GM18861 (cell line): ENCODE data around the gene BNIP2.
"Not testable (repeated sequence)": the region's sequence is repeated elsewhere in the genome, so short reads cannot be mapped to it uniquely, and the experiment has no call there.

ENCODE experiments used
- ATAC-seq: cut with Tn5 transposase; IDR thresholded peaks from one replicate; pipeline ENCODE4 v1.9.1; 2021; ENCODE audit not compliant: unreplicated experiment

The BNIP2 gene, protein sequence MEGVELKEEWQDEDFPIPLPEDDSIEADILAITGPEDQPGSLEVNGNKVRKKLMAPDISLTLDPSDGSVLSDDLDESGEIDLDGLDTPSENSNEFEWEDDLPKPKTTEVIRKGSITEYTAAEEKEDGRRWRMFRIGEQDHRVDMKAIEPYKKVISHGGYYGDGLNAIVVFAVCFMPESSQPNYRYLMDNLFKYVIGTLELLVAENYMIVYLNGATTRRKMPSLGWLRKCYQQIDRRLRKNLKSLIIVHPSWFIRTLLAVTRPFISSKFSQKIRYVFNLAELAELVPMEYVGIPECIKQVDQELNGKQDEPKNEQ

GRCh38 chr15:59688782-59689625 lies at the start of gene BNIP2:
Gene BNIP2 (minus strand): TSS chr15:59689320. CDS start chr15:59682457, 6,863 bp downstream.
- ATAC-seq = peak; percentile 50

GRCh38 chr15:59738676-59739075 lies 49.6 kb upstream of the BNIP2 start:
- no peak for ATAC-seq

DNA sequence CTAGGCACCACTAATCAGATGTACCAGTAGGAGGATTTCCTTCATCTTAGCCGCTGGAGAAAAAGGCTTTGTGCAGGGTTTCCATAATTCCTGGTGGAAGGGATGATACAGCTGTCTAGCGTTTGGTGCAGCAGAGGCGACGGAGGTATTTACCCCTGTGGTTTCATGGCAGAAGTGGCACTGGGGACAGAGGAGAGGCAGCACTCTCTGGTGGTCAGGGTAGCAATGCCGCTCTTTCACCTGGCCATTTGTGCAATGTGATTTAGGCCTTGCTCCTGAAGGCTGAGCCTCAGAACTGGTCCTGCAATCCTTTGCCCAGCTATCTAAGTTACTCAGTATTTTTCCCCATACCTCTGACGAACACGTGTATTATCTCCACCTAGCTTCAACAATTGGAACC lies 47.1 kb upstream of the BNIP2 start:
- no peak for ATAC-seq

DNA sequence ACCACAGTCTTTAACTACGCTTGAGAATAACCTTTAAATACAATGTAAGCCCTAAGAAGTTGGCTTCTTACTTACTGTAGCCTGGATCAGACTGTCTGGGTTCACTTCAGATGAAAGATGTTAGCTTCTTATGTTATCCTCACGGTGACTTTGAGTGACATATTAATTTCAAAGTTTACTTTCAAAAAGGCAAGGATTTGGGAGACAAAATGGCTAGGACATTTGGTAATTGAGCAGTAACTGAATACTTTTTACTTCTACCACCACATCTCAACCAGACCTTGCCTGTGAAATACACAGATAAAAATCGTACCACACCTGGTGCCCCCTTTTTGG lies 36.0 kb upstream of the BNIP2 start:
- no peak for ATAC-seq

DNA sequence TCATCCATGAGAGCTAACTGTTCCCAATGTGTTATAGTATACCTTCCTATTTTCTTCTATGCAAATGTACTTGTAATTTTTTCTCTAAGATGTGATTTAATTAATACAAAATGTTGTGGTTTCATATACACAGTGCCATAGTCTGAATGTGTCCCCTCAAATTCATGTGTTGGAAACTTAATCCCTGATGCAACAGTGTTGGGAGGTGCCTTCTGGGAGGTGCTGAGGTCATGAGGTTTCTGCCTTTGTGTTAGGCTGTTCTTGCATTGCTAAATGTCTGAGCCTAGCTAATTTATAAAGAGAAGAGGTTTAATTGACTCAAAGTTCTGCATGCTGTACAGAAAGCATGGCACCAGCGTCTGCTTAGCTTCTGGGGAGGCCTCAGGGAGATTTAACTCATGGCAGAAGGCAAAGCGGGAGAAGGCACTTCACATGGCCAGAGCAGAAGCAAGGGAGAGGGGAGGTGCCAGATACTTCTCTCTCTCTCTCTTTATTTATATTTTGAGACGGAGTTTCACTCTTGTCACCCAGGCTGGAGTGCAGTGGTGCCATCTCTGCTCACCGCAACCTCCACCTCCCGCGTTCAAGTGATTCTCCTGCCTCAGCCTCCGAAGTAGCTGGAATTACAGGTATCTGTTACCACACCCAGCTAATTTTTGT lies 34.7 kb upstream of the BNIP2 start:
- ATAC-seq = no peak

DNA sequence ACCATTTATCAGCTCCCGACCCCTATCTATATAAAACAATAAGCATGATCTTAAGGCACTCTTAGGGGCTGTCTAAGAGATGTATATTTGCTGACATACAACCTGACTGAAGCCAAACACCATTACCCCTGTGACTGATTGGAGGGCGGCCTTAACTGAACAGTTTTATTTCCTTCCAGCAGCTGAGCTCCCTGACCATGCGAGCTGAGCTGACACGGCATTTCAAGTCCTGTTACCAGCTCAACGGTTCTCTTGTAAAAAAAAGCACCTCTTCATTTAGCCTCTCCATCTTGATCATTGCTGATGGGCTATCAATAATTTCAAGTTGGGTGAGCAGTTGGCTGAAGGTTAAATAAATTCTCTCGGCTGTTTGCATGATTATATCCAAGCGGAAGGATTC lies 33.4 kb upstream of the BNIP2 start:
- no peak for ATAC-seq

DNA sequence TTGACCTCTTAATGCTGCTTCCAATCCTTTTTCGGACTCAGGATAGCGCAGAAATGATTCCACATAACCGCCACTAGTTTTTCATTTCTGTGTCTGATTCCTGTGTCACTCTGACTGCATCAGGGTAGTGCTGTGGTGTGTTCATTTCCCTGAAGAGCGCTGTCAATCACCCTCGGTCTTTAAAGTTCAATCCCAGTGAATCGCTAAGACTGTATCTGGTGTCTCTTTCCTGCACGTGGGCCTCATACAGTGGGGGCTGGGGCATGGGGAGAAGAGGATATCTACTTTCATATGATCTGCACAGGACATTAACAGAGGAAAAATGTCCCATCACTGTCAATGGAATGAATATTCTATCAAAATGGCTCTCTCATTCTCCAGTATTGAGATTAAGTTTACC lies 32.9 kb upstream of the BNIP2 start:
- ATAC-seq = no peak

DNA sequence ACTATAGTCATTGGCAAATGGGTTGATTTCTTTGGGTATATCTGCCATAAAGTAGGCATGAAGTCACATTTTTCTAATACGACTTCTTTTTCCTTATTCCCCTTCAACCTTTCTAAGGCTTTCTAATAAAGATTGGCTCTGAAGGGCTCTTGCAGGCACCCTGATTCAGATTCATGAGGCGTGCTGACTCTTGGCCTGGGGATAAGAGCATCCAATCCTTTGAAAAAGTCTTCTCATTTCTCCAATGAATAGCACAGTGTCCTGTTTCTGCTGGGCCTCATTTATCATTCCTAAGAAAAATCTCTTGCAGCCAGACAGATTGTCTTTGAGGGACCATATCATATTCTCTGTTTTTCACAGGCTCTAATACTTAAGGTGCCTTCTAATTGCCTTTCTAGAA lies 32.3 kb upstream of the BNIP2 start:
- ATAC-seq = no peak

DNA sequence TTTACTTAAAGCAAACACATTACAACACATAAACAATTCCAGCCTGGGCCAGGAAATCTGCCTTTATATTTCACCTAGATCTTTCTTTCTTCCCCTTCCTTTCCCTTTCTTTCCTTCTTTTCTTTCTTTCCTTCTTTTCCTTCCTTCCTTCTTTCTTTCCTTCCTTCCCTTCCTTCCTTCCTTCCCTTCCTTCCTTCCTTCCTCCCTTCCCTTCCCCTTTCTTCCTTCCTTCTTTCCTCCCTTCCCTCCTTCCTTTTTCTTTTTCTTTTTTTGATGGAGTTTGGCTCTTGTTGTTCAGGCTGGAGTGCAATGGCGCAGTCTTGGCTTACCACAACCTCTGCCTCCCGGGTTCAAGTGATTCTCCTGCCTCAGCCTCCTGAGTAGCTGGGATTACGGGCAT lies 24.1 kb upstream of the BNIP2 start:
- no peak for ATAC-seq

DNA sequence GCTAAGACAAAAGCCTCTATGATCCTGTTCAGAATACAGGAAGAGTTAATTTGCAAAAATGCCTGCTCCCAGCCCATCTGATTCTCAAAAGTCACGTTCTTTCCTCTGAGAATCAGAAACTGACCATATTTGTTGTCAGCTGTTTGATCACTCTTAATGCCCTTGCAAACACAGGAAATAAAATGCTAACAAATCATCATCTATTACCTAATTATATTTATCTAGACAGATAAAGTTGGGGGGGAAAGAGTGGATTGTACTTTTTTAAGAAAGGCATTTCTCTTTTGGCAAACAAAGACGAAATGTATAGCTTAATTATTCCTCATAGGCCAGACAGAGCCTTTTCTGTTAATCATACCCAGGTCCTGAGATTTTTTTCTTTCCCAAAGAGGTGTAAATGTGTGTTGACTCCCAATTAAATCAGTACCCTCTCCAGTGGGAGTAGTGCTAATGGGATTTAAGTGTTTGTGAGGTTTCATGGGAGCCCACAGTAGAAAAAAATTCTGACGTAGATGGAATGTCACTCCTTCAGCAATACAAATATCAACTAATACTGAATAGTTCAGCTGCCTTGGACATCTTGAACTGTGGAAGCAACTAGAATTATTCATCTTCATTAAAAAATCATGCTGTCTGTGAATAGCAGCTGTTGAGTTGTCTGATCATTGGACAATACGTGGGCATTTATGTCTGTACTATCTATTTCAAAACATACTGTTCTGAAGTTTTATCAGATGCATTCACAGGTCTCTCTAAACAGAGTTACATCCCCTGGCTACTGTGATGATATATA lies 22.5 kb upstream of the BNIP2 start:
- ATAC-seq = no peak

GRCh38 chr15:59707619-59708018 lies 18.5 kb upstream of the BNIP2 start:
- no peak for ATAC-seq

GRCh38 chr15:59703979-59704796 lies 15.1 kb upstream of the BNIP2 start:
- ATAC-seq = no peak

GRCh38 chr15:59702351-59702750 lies 13.2 kb upstream of the BNIP2 start:
- ATAC-seq = no peak

DNA sequence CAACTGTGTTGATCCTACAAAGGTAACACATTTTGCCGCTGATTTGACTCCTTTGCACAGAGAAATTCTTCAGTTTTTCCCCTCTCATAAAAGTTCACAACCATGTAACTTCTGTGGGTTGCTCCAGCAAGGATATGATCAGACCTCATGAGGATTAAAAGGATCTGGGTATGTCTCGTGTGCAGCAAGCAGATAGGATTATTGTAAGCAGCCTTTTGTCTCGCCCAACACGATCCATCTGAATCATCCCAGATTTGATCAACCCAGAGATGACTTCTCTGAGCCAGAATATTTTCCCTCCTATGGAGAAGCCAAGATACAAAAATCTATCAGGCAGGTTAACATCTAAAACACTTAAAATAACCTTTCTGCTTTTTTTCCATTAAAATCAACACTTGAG lies 12.8 kb upstream of the BNIP2 start:
- no peak for ATAC-seq

- no peak for ATAC-seq
These were observed 10.8 kb upstream of the BNIP2 start for GRCh38 chr15:59699810-59700431.

- not testable (repeated sequence) for ATAC-seq
These were observed 8.9 kb upstream of the BNIP2 start for GRCh38 chr15:59698065-59698464.

- no peak for ATAC-seq
These were observed 7.2 kb upstream of the BNIP2 start for GRCh38 chr15:59696332-59696731.

DNA sequence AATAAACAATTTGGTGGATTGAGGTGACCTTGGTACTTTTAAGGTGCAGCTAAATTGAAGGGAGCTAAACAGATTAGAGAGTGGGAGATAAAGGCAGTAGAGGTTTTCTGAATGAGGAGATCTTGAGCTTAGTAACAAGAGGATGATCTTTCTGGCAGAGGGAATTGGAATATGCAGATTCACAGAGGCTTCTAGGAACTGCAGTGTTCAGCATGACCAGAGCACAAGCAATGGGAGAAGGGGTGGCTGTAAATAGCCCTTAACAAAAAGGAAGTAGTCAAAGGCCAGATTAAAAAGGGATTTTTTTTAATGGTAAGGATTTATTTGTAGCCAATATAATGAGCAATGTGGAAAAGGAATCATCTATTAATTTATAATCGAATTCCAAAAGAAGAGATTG lies 5.7 kb upstream of the BNIP2 start:
- no peak for ATAC-seq

- no peak for ATAC-seq
These were observed 2.2 kb upstream of the BNIP2 start for GRCh38 chr15:59691194-59691805.
